Stimulated activated CD4-positive, alpha-beta T cell treated with anti-CD3 and anti-CD28 coated beads, Interleukin-15, amount 100 ng/mL, for 48 hours (primary cell): Measurements from ENCODE around the gene CREB5.

Experiments
- DNase-seq, 2 donors: peaks; one replicate each; pipeline ENCODE4 v3.0.0-alpha.2; 2020; ENCODE audit warnings: low read depth in 2 of 2

The CREB5 gene

GRCh38 chr7:28744951-28745350 is 332.6 kb downstream of the CREB5 start:
- no peak for DNase-seq

GRCh38 chr7:28745351-28745750 is 333.0 kb downstream of the CREB5 start:
- DNase-seq: no peak

- no peak for DNase-seq
These were observed 335.1 kb downstream of the CREB5 start for GRCh38 chr7:28747404-28747803.

GRCh38 chr7:28747854-28748253 is 335.5 kb downstream of the CREB5 start:
- DNase-seq: no peak

GRCh38 chr7:28748346-28748745 is 336.0 kb downstream of the CREB5 start:
- no peak for DNase-seq

GRCh38 chr7:28748933-28749584 is 336.7 kb downstream of the CREB5 start:
- no peak for DNase-seq

GRCh38 chr7:28749638-28750037 is 337.3 kb downstream of the CREB5 start:
- DNase-seq: no peak

- DNase-seq: no peak
These were observed 338.7 kb downstream of the CREB5 start for GRCh38 chr7:28750981-28751380.

GRCh38 chr7:28753613-28754012 is 341.3 kb downstream of the CREB5 start:
- no peak for DNase-seq

GRCh38 chr7:28754027-28754426 is 341.7 kb downstream of the CREB5 start:
- DNase-seq: no peak

GRCh38 chr7:28754447-28754846 is 342.1 kb downstream of the CREB5 start:
- DNase-seq: no peak

GRCh38 chr7:28755255-28755654 is 342.9 kb downstream of the CREB5 start:
- DNase-seq: no peak

GRCh38 chr7:28758186-28758585 is 345.9 kb downstream of the CREB5 start:
- DNase-seq: no peak

- DNase-seq: no peak
These were observed 347.2 kb downstream of the CREB5 start for GRCh38 chr7:28759475-28759971.

- DNase-seq: no peak
These were observed 349.2 kb downstream of the CREB5 start for GRCh38 chr7:28761505-28761904.

GRCh38 chr7:28762651-28763050 is 350.3 kb downstream of the CREB5 start:
- DNase-seq: no peak

GRCh38 chr7:28766359-28766758 is 354.0 kb downstream of the CREB5 start:
- DNase-seq: no peak

- DNase-seq: no peak
These were observed 355.0 kb downstream of the CREB5 start for GRCh38 chr7:28767356-28767755.

- no peak for DNase-seq
These were observed 356.3 kb downstream of the CREB5 start for GRCh38 chr7:28768577-28769147.

GRCh38 chr7:28771906-28772622 is 359.7 kb downstream of the CREB5 start:
- DNase-seq: no peak

GRCh38 chr7:28773423-28774145 is 361.3 kb downstream of the CREB5 start:
- DNase-seq: no peak

GRCh38 chr7:28774261-28774988 is 362.1 kb downstream of the CREB5 start:
- no peak for DNase-seq
